Activated T-cell treated with anti-CD3 and anti-CD28 coated beads, Interleukin-2, amount 50 U/mL, for 4 hours (primary cell): Measurements from ENCODE around the gene METTL3. TPM values are rescaled to one million over a fixed set of nuclear protein-coding genes. Genes with fewer than 3 reads are reported as not detected.

Source experiments
- ATAC-seq, 2 donors: fragments of 200-7000 bp; cut with Tn5 transposase; one replicate each; pipeline ENCODE4 v1.10.0; 2021
- DNase-seq: peaks from one replicate; pipeline ENCODE4 v3.0.0-alpha.2; 2020
- H3K27me3 Mint-ChIP-seq: one replicate; pipeline ENCODE4 v1.8.0; 2021; ENCODE audit warnings: low read depth, mixed read lengths
- H3K36me3 Mint-ChIP-seq: one replicate; pipeline ENCODE4 v1.8.0; 2022; ENCODE audit warnings: mixed read lengths; ENCODE audit not compliant: insufficient read depth
- H3K4me1 Mint-ChIP-seq: one replicate; pipeline ENCODE4 v1.8.0; 2021; ENCODE audit warnings: low read depth, mixed read lengths
- H3K4me3 Mint-ChIP-seq: one replicate; pipeline ENCODE4 v1.8.0; 2021; ENCODE audit warnings: mild to moderate bottlenecking, moderate library complexity, mixed read lengths
- H3K9me3 Mint-ChIP-seq: one replicate; pipeline ENCODE4 v1.8.0; 2021; ENCODE audit warnings: mixed read lengths
- total RNA-seq, 3 donors: library from RNA; stranded (reverse); gene quantifications; one replicate each; pipeline ENCODE4 v1.2.1, GENCODE V29; 2021

Gene METTL3
- total RNA-seq, 3 donors from 2014 or later, result 45.0 to 47.7 (median 45.0) TPM

- Mint-ChIP-seq H3K4me1 (peaks cover 34% of the 10 kb centered on the region), H3K36me3 (peaks cover 18% of the 10 kb centered on the region), H3K9me3 (no peaks in the 10 kb centered on the region), H3K27me3 (no peaks in the 10 kb centered on the region), H3K4me3 (peak overlapping the region; percentile 97)
- no peak for ATAC-seq
- no peak for DNase-seq
Observed at GRCh38 chr14:21475767-21476522, 35.2 kb downstream of the METTL3 start.

- H3K4me1 Mint-ChIP-seq, result no peaks in the 10 kb centered on the region
- H3K9me3 Mint-ChIP-seq, result no peaks in the 10 kb centered on the region
- peaks cover 23% of the 10 kb centered on the region for H3K36me3 Mint-ChIP-seq
- no peak overlapping the region for H3K4me3 Mint-ChIP-seq
- DNase-seq (no peak), ATAC-seq (no peak)
- H3K27me3 Mint-ChIP-seq, result no peaks in the 10 kb centered on the region
Observed at GRCh38 chr14:21467616-21468015, 43.5 kb downstream of the METTL3 start.

GRCh38 chr14:21455912-21456667 is 55.0 kb downstream of the METTL3 start, which contains the start of gene CHD8:
Gene CHD8, minus strand, starts transcription at chr14:21456123. Its CDS starts 24,480 bp downstream, at chr14:21431643.
- Mint-ChIP-seq H3K36me3 (peaks cover 16% of the 10 kb centered on the region), H3K9me3 (no peaks in the 10 kb centered on the region), H3K4me1 (peaks cover 34% of the 10 kb centered on the region), H3K27me3 (no peaks in the 10 kb centered on the region), H3K4me3 (peak within 1 kb of the TSS; percentile 96)
- DNase-seq, result peak; percentile 99
- ATAC-seq, result peak; percentile 98 to 99

- Mint-ChIP-seq H3K36me3 (peaks cover 13% of the 10 kb centered on the region), H3K27me3 (no peaks in the 10 kb centered on the region), H3K4me3 (peak overlapping the region; percentile 96), H3K4me1 (peaks cover 37% of the 10 kb centered on the region), H3K9me3 (no peaks in the 10 kb centered on the region)
- peak; percentile 12 to 15 for ATAC-seq
- no peak for DNase-seq
Observed at GRCh38 chr14:21455592-21455911, 55.6 kb downstream of the METTL3 start.

- ATAC-seq (no peak), DNase-seq (no peak)
- H3K27me3 Mint-ChIP-seq, result no peaks in the 10 kb centered on the region
- peak overlapping the region; percentile 96 for H3K4me3 Mint-ChIP-seq
- H3K4me1 Mint-ChIP-seq, result peaks cover 43% of the 10 kb centered on the region
- peaks cover 12% of the 10 kb centered on the region for H3K36me3 Mint-ChIP-seq
- H3K9me3 Mint-ChIP-seq, result no peaks in the 10 kb centered on the region
Observed at GRCh38 chr14:21454843-21455544, 56.1 kb downstream of the METTL3 start.

GRCh38 chr14:21449899-21450216 is 61.3 kb downstream of the METTL3 start:
- Mint-ChIP-seq H3K4me3 (peak overlapping the region; percentile 20), H3K4me1 (peaks cover 62% of the 10 kb centered on the region), H3K27me3 (no peaks in the 10 kb centered on the region), H3K36me3 (peaks cover 14% of the 10 kb centered on the region), H3K9me3 (no peaks in the 10 kb centered on the region)
- ATAC-seq (peak in 1 of 2 donors; percentile 53), DNase-seq (no peak)

Other genes with a start within 250 kb of the METTL3 start
- 1,000 to 10,000 TPM; 1,181 to 1,256 (median 1,185) TPM for gene HNRNPC, start 241.9 kb downstream of the METTL3 start, total RNA-seq
- under 1 TPM in 2 of 3 donors, not detected in 1; 0.08 to 0.35 TPM for gene RPGRIP1, start 231.3 kb downstream of the METTL3 start, total RNA-seq
- 100 to 1,000 TPM; 166 to 187 (median 173) TPM for gene SUPT16H, start 127.3 kb downstream of the METTL3 start, total RNA-seq
- gene CHD8, start 55.2 kb downstream of the METTL3 start, total RNA-seq, result 10 to 100 TPM; 82.1 to 84.1 (median 84.1) TPM
- 10 to 100 TPM; 25.4 to 30.3 (median 25.9) TPM for gene RAB2B, start 34.4 kb downstream of the METTL3 start, total RNA-seq
- 10 to 100 TPM; 76.8 to 97.1 (median 92.6) TPM for gene TOX4, start 34.1 kb downstream of the METTL3 start, total RNA-seq
- 1 to 10 TPM; 1.4 to 1.8 (median 1.4) TPM for gene SALL2, start 15.0 kb upstream of the METTL3 start, total RNA-seq
- gene OR10G3, start 68.7 kb upstream of the METTL3 start, total RNA-seq, result not detected
- not detected for gene OR10G2, start 123.6 kb upstream of the METTL3 start, total RNA-seq
- not detected for gene OR4E2, start 142.5 kb upstream of the METTL3 start, total RNA-seq
- not detected for gene OR4E1, start 162.5 kb upstream of the METTL3 start, total RNA-seq